Right atrium auricular region (tissue), 2 donors: ENCODE data around the gene KLHL40. TPM values are rescaled to one million over a fixed set of nuclear protein-coding genes. Genes with fewer than 3 reads are reported as not detected.

Experiments
- DNase-seq: peaks from one replicate; pipeline ENCODE4 v3.0.0-alpha.2; 2019; ENCODE audit warnings: low spot score
- H3K27ac ChIP-seq, 2 donors: fragments of 200-600 bp; sonication (generic); 1 replicate in 1 of 2; 2 replicates in 1 of 2; pipeline ENCODE4 v1.5.1; 2016 to 2019
- H3K27me3 ChIP-seq, 2 donors: fragments of 200-600 bp; sonication (generic); one replicate each; pipeline versions ENCODE4 v1.5.1 to v1.6.0; 2017 to 2019
- H3K36me3 ChIP-seq: fragments of 200-600 bp; sonication (generic); one replicate; pipeline ENCODE4 v1.5.1; 2016
- H3K4me1 ChIP-seq, 2 donors: fragments of 200-600 bp; sonication (generic); one replicate each; pipeline versions ENCODE4 v1.5.1 to v1.6.0; 2017 to 2019
- H3K4me3 ChIP-seq, 2 donors: fragments of 200-600 bp; sonication (generic); 1 replicate in 1 of 2; 2 replicates in 1 of 2; pipeline ENCODE4 v1.5.1; 2017 to 2019; ENCODE audit warnings: mild to moderate bottlenecking in 1 of 2, moderate library complexity in 1 of 2
- H3K9me3 ChIP-seq, 2 donors: fragments of 200-600 bp; sonication (generic); one replicate each; pipeline ENCODE4 v1.5.1; 2019
- total RNA-seq, 2 donors: library from RNA; depleted of rRNA; stranded (reverse); fragments of >200 nt; gene quantifications; one replicate each; pipeline ENCODE4 v1.1.0, GENCODE V29; 2016
- TF ChIP-seq, protein P1 (sequence below), 2 donors: fragments of 200-600 bp; sonication (generic); IDR thresholded peaks; one replicate each; pipeline ENCODE4 v1.5.1; 2019; ENCODE audit warnings: antibody characterized with exemption in 2 of 2

The KLHL40 gene
- total RNA-seq, 2 donors from 2014 or later, result 0.15 to 0.63 TPM

- Histone ChIP-seq H3K9me3 (no peaks in the 10 kb centered on the region), H3K4me3 (no peak overlapping the region), H3K36me3 (no peaks in the 10 kb centered on the region), H3K27me3 (no peaks in the 10 kb centered on the region), H3K27ac (no peak overlapping the region), H3K4me1 (peaks cover 0 to 26% of the 10 kb centered on the region in 2 donors)
- TF ChIP-seq, protein P1, sequence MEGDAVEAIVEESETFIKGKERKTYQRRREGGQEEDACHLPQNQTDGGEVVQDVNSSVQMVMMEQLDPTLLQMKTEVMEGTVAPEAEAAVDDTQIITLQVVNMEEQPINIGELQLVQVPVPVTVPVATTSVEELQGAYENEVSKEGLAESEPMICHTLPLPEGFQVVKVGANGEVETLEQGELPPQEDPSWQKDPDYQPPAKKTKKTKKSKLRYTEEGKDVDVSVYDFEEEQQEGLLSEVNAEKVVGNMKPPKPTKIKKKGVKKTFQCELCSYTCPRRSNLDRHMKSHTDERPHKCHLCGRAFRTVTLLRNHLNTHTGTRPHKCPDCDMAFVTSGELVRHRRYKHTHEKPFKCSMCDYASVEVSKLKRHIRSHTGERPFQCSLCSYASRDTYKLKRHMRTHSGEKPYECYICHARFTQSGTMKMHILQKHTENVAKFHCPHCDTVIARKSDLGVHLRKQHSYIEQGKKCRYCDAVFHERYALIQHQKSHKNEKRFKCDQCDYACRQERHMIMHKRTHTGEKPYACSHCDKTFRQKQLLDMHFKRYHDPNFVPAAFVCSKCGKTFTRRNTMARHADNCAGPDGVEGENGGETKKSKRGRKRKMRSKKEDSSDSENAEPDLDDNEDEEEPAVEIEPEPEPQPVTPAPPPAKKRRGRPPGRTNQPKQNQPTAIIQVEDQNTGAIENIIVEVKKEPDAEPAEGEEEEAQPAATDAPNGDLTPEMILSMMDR (IDR thresholded peaks at IDR 0.05), result no peak
- DNase-seq, result no peak
These were observed 23.3 kb downstream of the KLHL40 start for GRCh38 chr3:42708611-42709151.

DNA sequence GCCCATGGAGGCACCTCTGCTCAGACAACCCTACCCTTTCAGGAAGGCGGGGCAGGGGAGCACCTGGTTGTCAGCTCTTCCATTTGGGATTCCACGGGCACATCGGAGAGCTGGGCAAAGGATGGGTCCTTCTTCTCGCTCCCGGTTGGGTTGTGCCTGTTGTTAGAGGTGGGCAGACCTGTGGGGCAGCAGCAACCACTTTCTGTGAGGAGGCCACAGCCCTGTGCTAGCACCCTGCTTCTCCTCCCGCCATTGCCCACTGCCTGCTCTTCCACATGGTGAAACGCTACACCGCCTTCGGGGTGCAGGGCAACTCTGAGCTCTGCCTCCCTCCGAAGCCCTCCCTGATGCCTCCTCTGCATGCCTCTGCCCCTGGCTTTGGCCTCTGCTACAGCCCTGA lies 24.3 kb downstream of the KLHL40 start:
- Histone ChIP-seq H3K4me1 (peaks cover 0 to 19% of the 10 kb centered on the region in 2 donors), H3K27me3 (no peaks in the 10 kb centered on the region), H3K27ac (no peak overlapping the region), H3K4me3 (no peak overlapping the region), H3K9me3 (no peaks in the 10 kb centered on the region), H3K36me3 (no peaks in the 10 kb centered on the region)
- no peak for DNase-seq
- TF ChIP-seq, protein P1 (IDR thresholded peaks at IDR 0.05), result no peak

GRCh38 chr3:42710323-42711021 lies 25.1 kb downstream of the KLHL40 start:
- DNase-seq, result no peak
- no peak overlapping the region for H3K27ac ChIP-seq

GRCh38 chr3:42711491-42712343 lies 26.4 kb downstream of the KLHL40 start:
- no peaks in the 10 kb centered on the region for H3K4me1 ChIP-seq
- no peak overlapping the region for H3K4me3 ChIP-seq
- no peak for DNase-seq
- H3K36me3 ChIP-seq, result no peaks in the 10 kb centered on the region
- H3K9me3 ChIP-seq, result no peaks in the 10 kb centered on the region
- no peaks in the 10 kb centered on the region for H3K27me3 ChIP-seq
- H3K27ac ChIP-seq, result peak overlapping the region in 1 of 2 donors; percentile 5
- TF ChIP-seq, protein P1 (IDR thresholded peaks at IDR 0.05), result peak in 1 of 2 donors; percentile 18

More at GRCh38 chr3:42710323-42711021, 25.1 kb downstream of the KLHL40 start:
- Histone ChIP-seq H3K9me3 (no peaks in the 10 kb centered on the region), H3K36me3 (no peaks in the 10 kb centered on the region), H3K4me3 (no peak overlapping the region), H3K27me3 (no peaks in the 10 kb centered on the region), H3K4me1 (peaks cover 0 to 11% of the 10 kb centered on the region in 2 donors)
- TF ChIP-seq, protein P1 (IDR thresholded peaks at IDR 0.05), result no peak

GRCh38 chr3:42712344-42712648 lies 27.0 kb downstream of the KLHL40 start:
- Histone ChIP-seq H3K4me1 (no peaks in the 10 kb centered on the region), H3K27me3 (no peaks in the 10 kb centered on the region), H3K4me3 (no peak overlapping the region), H3K9me3 (no peaks in the 10 kb centered on the region), H3K27ac (no peak overlapping the region), H3K36me3 (no peaks in the 10 kb centered on the region)
- DNase-seq, result no peak
- TF ChIP-seq, protein P1 (IDR thresholded peaks at IDR 0.05), result no peak
